ENCODE results near the gene ARAP1.

Gene ARAP1

GRCh38 chr11:72683782-72684200 is 68.4 kb downstream of the ARAP1 start:
- Histone ChIP-seq H3K4me3 (ENCODE audit: insufficient read depth, low read depth, low read length) (no peak overlapping the region), H3K27ac (ENCODE audit: insufficient read depth, low read depth, low read length, poor library complexity, severe bottlenecking) (no peak overlapping the region), H3K9me3 (ENCODE audit: control insufficient read depth, low read length) (no peaks in the 10 kb centered on the region), H3K27me3 (ENCODE audit: control insufficient read depth, insufficient read depth, low read length, poor library complexity, severe bottlenecking) (peaks cover 6% of the 10 kb centered on the region), H3K36me3 (ENCODE audit: control insufficient read depth, insufficient read depth, low read length) (no peaks in the 10 kb centered on the region), H3K4me1 (ENCODE audit: control insufficient read depth, insufficient read depth, low read length) (peaks cover 19% of the 10 kb centered on the region)
- WGBS, 2 experiments = 51 to 56% methylated on average over 7 of the region's 7 CpGs

GRCh38 chr11:72682858-72683243 is 69.4 kb downstream of the ARAP1 start:
- Histone ChIP-seq H3K36me3 (ENCODE audit: control insufficient read depth, insufficient read depth, low read length) (no peaks in the 10 kb centered on the region), H3K27ac (ENCODE audit: insufficient read depth, low read depth, low read length, poor library complexity, severe bottlenecking) (no peak overlapping the region), H3K4me1 (ENCODE audit: control insufficient read depth, insufficient read depth, low read length) (peaks cover 19% of the 10 kb centered on the region), H3K27me3 (ENCODE audit: control insufficient read depth, insufficient read depth, low read length, poor library complexity, severe bottlenecking) (peaks cover 16% of the 10 kb centered on the region), H3K4me3 (ENCODE audit: insufficient read depth, low read depth, low read length) (no peak overlapping the region), H3K9me3 (ENCODE audit: control insufficient read depth, low read length) (no peaks in the 10 kb centered on the region)
- 90 to 91% methylated on average over 4 of the region's 4 CpGs for WGBS, 2 experiments

- Histone ChIP-seq H3K9me3 (ENCODE audit: control insufficient read depth, low read length) (no peaks in the 10 kb centered on the region), H3K27ac (ENCODE audit: insufficient read depth, low read depth, low read length, poor library complexity, severe bottlenecking) (no peak overlapping the region), H3K27me3 (ENCODE audit: control insufficient read depth, insufficient read depth, low read length, poor library complexity, severe bottlenecking) (peaks cover 21% of the 10 kb centered on the region), H3K4me1 (ENCODE audit: control insufficient read depth, insufficient read depth, low read length) (peaks cover 20% of the 10 kb centered on the region), H3K36me3 (ENCODE audit: control insufficient read depth, insufficient read depth, low read length) (no peaks in the 10 kb centered on the region), H3K4me3 (ENCODE audit: insufficient read depth, low read depth, low read length) (no peak overlapping the region)
- WGBS, 2 experiments = 91 to 95% methylated on average over 4 to 5 of the region's 5 CpGs
Observed at GRCh38 chr11:72682238-72682857, 69.9 kb downstream of the ARAP1 start.

- Histone ChIP-seq H3K27me3 (ENCODE audit: control insufficient read depth, insufficient read depth, low read length, poor library complexity, severe bottlenecking) (peaks cover 29% of the 10 kb centered on the region), H3K9me3 (ENCODE audit: control insufficient read depth, low read length) (no peaks in the 10 kb centered on the region), H3K27ac (ENCODE audit: insufficient read depth, low read depth, low read length, poor library complexity, severe bottlenecking) (no peak overlapping the region), H3K4me1 (ENCODE audit: control insufficient read depth, insufficient read depth, low read length) (peaks cover 24% of the 10 kb centered on the region), H3K36me3 (ENCODE audit: control insufficient read depth, insufficient read depth, low read length) (no peaks in the 10 kb centered on the region), H3K4me3 (ENCODE audit: insufficient read depth, low read depth, low read length) (no peak overlapping the region)
- 77 to 79% methylated on average over 17 of the region's 17 CpGs for WGBS, 2 experiments
Observed at GRCh38 chr11:72681226-72682153, 70.7 kb downstream of the ARAP1 start.

GRCh38 chr11:72680624-72681158 is 71.5 kb downstream of the ARAP1 start:
- H3K9me3 ChIP-seq (ENCODE audit: control insufficient read depth, low read length) = no peaks in the 10 kb centered on the region
- peaks cover 27% of the 10 kb centered on the region for H3K4me1 ChIP-seq (ENCODE audit: control insufficient read depth, insufficient read depth, low read length)
- peaks cover 37% of the 10 kb centered on the region for H3K27me3 ChIP-seq (ENCODE audit: control insufficient read depth, insufficient read depth, low read length, poor library complexity, severe bottlenecking)
- H3K36me3 ChIP-seq (ENCODE audit: control insufficient read depth, insufficient read depth, low read length) = no peaks in the 10 kb centered on the region
- no peak overlapping the region for H3K27ac ChIP-seq (ENCODE audit: insufficient read depth, low read depth, low read length, poor library complexity, severe bottlenecking)
- 79 to 87% methylated on average over 6 of the region's 6 CpGs for WGBS, 2 experiments
- H3K4me3 ChIP-seq (ENCODE audit: insufficient read depth, low read depth, low read length) = no peak overlapping the region

- H3K4me3 ChIP-seq (ENCODE audit: insufficient read depth, low read depth, low read length) = no peak overlapping the region
- no peak overlapping the region for H3K27ac ChIP-seq (ENCODE audit: insufficient read depth, low read depth, low read length, poor library complexity, severe bottlenecking)
- peaks cover 46% of the 10 kb centered on the region for H3K27me3 ChIP-seq (ENCODE audit: control insufficient read depth, insufficient read depth, low read length, poor library complexity, severe bottlenecking)
- 88% methylated on average over 3 to 5 of the region's 5 CpGs for WGBS, 2 experiments
- H3K4me1 ChIP-seq (ENCODE audit: control insufficient read depth, insufficient read depth, low read length) = peaks cover 35% of the 10 kb centered on the region
- no peaks in the 10 kb centered on the region for H3K9me3 ChIP-seq (ENCODE audit: control insufficient read depth, low read length)
- H3K36me3 ChIP-seq (ENCODE audit: control insufficient read depth, insufficient read depth, low read length) = no peaks in the 10 kb centered on the region
Observed at GRCh38 chr11:72679869-72680268, 72.3 kb downstream of the ARAP1 start.

- Histone ChIP-seq H3K4me1 (ENCODE audit: control insufficient read depth, insufficient read depth, low read length) (peaks cover 44% of the 10 kb centered on the region), H3K9me3 (ENCODE audit: control insufficient read depth, low read length) (no peaks in the 10 kb centered on the region), H3K27me3 (ENCODE audit: control insufficient read depth, insufficient read depth, low read length, poor library complexity, severe bottlenecking) (peaks cover 59% of the 10 kb centered on the region), H3K4me3 (ENCODE audit: insufficient read depth, low read depth, low read length) (no peak overlapping the region), H3K36me3 (ENCODE audit: control insufficient read depth, insufficient read depth, low read length) (no peaks in the 10 kb centered on the region), H3K27ac (ENCODE audit: insufficient read depth, low read depth, low read length, poor library complexity, severe bottlenecking) (no peak overlapping the region)
- WGBS, 2 experiments = 70 to 71% methylated on average over 8 of the region's 8 CpGs
Observed at GRCh38 chr11:72678524-72678923, 73.7 kb downstream of the ARAP1 start.

- Histone ChIP-seq H3K27ac (ENCODE audit: insufficient read depth, low read depth, low read length, poor library complexity, severe bottlenecking) (no peak overlapping the region), H3K4me1 (ENCODE audit: control insufficient read depth, insufficient read depth, low read length) (peaks cover 44% of the 10 kb centered on the region), H3K4me3 (ENCODE audit: insufficient read depth, low read depth, low read length) (no peak overlapping the region), H3K36me3 (ENCODE audit: control insufficient read depth, insufficient read depth, low read length) (no peaks in the 10 kb centered on the region), H3K27me3 (ENCODE audit: control insufficient read depth, insufficient read depth, low read length, poor library complexity, severe bottlenecking) (peaks cover 62% of the 10 kb centered on the region), H3K9me3 (ENCODE audit: control insufficient read depth, low read length) (no peaks in the 10 kb centered on the region)
- WGBS, 2 experiments = 1 to 2% methylated on average over 30 of the region's 30 CpGs
Observed at GRCh38 chr11:72676861-72677341, 75.3 kb downstream of the ARAP1 start.

GRCh38 chr11:72675221-72675620 is 77.0 kb downstream of the ARAP1 start:
- no peak overlapping the region for H3K4me3 ChIP-seq (ENCODE audit: insufficient read depth, low read depth, low read length)
- H3K36me3 ChIP-seq (ENCODE audit: control insufficient read depth, insufficient read depth, low read length) = no peaks in the 10 kb centered on the region
- 39 to 42% methylated on average over 2 of the region's 2 CpGs for WGBS, 2 experiments
- peaks cover 62% of the 10 kb centered on the region for H3K27me3 ChIP-seq (ENCODE audit: control insufficient read depth, insufficient read depth, low read length, poor library complexity, severe bottlenecking)
- H3K4me1 ChIP-seq (ENCODE audit: control insufficient read depth, insufficient read depth, low read length) = peaks cover 32% of the 10 kb centered on the region
- no peak overlapping the region for H3K27ac ChIP-seq (ENCODE audit: insufficient read depth, low read depth, low read length, poor library complexity, severe bottlenecking)
- no peaks in the 10 kb centered on the region for H3K9me3 ChIP-seq (ENCODE audit: control insufficient read depth, low read length)

Data from ectodermal cell (in vitro differentiated cells).